Measurements from ENCODE around the gene LOXL1.

Gene LOXL1

DNA sequence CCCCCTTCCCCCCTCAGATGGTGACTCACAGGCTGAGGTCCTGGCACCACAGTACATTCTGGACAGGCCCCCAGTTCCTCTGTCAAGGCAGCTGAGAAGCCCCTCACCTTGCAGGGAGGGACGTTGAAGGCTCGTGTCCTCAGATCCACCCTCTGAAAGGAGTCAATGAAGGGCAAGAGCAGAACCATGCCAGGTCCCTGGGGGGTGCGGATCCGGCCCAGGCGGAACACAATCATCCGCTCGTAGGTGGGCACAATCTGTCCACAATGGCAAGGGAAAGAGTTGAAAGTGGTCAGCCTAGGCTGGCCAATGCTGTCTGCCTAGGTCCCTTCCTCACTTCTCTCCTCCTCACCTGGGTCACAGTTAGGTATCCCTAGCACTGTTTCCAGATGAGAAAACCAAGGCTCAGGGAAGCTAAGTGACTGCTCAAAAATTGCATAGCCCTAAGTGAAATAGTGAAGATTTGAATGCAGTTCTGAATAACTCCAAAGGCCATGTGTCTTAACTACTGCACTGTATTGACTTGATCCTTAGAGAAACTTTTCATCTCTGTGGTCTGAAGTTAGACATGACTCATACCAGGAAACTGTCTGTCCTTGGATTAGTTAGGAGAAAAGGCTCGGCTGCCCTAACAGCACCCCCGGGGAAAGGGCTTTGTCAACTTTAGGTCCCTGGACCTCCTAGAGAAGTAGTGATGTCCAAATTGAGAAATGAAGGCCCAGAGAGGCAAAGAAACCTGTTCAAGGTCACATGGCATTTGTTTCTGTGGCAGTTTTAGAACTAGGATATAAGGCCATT is 62.9 kb downstream of the LOXL1 start:
- in situ Hi-C loops (cut with HindIII; ENCODE audit: low sequenced_read_pairs) = no loop called here

DNA sequence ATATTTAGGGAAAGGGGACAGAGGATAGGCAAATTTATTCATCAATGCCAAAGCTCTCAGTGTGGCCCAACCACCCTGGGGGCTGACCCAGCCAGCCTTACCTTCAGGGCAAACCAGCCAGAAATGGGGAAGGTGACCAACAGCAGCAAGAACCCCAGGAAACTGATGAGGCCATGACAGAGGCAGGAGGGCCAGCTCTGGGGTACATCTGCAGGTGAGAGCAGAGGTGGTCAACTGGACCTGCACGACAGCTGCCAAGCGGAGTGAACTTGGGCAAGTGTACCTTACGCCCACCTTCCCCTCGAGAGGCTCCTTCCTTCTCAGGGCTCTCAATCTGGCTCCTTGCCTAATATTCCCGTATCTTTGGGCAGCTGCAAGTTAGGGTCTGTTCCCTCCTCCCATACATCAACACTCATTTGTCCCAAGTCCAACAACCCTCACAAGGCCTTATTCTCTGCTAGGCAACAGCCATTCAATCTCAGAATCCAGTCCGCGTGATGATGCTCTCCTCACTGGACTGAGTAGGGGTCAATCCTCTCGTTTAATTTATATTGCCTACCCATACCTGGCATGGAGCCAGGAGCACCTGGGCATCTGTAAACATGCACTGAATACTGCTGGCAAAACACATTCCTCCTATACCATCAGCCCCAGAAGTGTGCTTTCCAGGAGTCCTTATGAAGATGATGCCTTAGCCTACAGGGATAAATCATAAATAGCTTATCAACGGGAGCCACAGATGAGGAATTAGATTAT is 64.2 kb downstream of the LOXL1 start:
- in situ Hi-C loops (cut with HindIII; ENCODE audit: low sequenced_read_pairs) = loop anchor here (5.0 kb wide), 1 partner anchor 57 kb away; no protein-coding TSS in a partner anchor

DNA sequence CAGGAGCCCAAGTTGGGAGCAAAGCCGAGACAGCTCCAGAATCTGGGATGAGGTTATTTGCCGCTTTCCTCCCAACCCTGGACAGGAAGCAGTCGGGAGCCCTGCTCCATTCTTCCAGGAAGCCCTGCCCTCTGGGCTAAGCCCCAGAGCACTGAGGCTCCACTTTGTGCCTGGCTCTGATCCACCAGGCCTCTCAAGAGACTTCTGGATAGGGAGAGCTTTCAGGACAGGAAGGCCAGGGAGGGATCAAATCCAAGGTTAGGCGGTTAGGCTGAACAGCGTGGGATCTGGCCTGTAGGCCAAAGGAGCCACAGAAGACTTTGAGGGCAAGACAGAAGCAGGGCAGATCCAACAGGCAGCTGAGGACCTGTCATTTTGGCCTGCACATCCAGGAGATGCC is 65.0 kb downstream of the LOXL1 start:
- in situ Hi-C loops (cut with HindIII; ENCODE audit: low sequenced_read_pairs) = loop anchor here (5.0 kb wide), 1 partner anchor 56 kb away; no protein-coding TSS in a partner anchor

DNA sequence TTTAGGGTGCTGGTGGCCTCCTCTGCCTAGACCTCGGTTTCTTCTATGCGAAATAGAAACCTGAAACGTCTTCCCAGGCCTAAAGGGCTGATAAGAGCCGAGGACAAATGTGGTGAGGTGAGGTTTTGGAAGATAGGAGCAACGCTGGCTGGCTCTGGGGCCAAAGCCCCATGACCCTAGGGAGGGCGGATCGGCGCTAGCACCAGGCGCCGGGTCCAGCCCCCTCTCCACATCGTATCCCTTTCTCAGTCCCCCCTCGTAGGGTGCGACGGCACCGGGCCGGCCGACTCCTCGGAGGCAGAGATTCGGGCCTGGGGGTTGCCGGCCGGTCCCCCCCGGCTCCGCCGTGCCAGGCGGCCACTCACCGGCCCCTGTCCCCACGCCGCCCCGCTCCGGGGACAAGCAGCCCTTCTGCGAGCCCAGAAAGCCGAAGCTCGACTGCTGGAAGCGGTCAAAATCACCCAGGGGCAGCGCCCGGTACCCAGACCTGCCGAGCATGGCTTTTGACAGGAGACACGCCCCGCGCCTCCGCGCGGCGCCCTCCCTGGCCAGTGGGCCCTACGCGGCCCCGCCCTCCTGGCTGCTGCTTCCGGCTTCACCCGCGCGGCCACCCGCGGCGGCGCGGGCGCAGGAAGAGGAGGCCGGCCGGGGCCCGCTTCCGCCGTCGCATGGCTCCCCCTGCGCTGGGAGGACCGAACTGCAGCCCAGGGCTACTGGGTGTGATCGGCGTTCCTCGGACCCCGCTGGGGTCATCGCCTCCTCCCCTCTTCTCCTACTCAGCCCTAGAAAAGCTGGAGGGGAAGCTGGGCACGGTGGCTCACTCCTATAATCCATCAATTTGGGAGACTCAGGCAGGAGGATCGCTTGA is 65.7 kb downstream of the LOXL1 start, which contains the start of gene STOML1:
Gene STOML1 (minus strand): TSS at position 570 of the 868 bp plus-strand sequence. CDS start 72 bp downstream, at position 498.
- in situ Hi-C loops (cut with HindIII; ENCODE audit: low sequenced_read_pairs) = loop anchor here (5.0 kb wide), 1 partner anchor 55 kb away; no protein-coding TSS in a partner anchor

DNA sequence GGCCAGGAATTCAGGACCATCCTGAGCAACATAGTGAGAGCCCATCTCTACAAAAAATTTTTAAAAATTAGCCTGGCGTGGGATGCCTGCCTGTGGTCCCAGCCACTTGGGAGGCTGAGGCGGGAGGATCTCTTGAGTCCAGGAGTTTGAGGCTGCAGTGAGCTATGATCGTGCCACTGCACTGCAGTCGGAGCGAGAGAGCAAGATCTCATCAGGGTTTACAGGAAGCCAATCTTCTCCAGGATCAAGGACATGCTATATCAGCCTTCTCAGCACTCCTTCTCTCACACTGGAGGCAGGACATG is 66.3 kb downstream of the LOXL1 start:
- in situ Hi-C loops (cut with HindIII; ENCODE audit: low sequenced_read_pairs) = loop anchor here (5.0 kb wide), 1 partner anchor 55 kb away; no protein-coding TSS in a partner anchor

DNA sequence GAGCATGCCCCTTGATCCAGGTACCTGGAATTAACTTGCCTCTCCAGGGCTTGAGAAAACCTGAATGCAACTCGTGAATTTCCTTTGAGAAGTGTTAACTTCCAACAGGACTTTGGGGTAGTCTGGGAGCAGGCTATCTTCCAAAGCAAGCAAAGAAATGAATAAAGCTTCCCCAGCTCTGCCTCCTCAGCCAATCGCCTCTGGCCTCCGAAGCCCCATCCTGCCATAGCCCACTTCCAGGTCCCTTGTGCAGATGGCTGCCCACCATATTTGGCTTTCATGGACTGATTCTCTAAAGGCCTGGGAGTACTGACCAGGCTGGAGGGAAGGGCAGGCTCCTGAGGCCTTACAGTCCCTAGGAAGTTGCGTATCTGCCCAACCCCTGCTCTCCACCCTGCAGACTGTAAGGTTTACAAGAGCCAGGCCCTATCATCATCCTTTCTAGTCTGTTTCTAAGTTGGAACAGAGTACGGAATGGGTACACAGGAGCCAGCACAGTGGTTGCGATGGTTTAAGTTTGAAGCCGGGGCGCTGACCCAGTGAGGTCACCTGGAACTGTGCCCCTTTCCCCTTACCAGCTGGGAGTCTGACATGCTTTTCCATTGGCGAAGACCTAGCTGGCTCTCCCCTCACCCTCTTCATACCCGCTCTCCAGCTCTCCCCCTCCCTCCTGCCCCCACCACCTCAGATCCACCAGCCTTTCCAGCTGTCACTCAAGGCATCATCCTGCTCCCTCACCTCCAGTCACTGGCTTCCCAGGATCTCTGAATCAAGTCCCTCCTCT is 67.1 kb downstream of the LOXL1 start:
- in situ Hi-C loops (cut with HindIII; ENCODE audit: low sequenced_read_pairs) = loop anchor here (5.0 kb wide), 1 partner anchor 54 kb away; no protein-coding TSS in a partner anchor

DNA sequence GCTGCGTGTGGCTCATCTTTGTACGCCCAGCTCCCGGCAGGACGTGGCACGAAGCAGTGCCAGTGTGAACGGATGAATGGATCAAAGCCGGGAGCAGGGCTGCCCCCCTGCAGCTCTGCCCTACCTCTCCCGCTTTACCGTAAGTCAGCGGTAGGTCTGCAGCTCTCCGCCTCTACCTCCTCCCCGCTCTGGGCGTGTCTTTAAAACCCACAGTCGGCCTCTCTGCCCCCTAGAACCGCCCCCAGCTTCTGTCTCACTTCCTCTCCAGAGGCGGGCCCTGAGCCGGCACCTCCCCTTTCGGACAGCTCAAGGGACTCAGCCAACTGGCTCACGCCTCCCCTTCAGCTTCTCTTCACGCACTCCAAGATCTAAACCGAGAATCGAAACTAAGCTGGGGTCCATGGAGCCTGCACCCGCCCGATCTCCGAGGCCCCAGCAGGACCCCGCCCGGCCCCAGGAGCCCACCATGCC is 68.2 kb downstream of the LOXL1 start, which contains the start of gene PML:
Gene PML (plus strand): TSS at position 304 of the 471 bp plus-strand sequence. CDS start 97 bp downstream, at position 401.
- in situ Hi-C loops (cut with HindIII; ENCODE audit: low sequenced_read_pairs) = loop anchor here (5.0 kb wide), 1 partner anchor 53 kb away; no protein-coding TSS in a partner anchor

DNA sequence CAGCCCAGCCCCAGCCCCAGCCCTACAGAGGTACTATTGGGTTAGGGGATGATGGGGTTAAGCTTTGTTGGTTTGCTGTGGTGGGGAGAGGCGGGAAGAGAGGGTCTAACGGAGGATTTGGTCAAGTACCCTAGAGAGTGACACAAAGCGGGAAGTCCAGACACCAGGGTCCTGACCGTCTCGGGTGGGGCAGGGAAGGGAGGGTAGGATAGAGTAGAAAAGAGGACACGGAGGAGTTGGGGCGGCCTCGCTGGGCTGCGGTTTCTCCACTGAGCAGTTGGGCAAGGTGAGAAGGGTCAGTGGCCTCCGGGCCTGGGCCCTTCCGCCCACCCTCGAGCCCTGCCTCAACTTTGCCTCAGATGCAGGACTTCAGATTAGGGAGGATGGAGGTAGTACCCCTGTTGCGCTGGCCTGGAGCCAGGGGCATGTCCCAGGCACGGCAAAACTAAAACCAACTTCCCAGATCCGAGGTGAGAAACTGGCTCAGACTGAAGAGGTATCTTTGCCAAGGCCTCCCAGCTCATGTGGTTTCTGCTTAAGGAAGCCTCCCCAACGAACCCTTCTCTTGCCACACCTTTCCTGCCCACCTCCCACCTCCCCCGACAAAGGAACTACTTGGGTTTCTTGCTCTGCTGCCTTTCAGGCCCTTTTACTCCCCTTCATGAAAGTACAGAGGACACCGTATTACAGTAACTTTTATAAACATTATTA is 68.8 kb downstream of the LOXL1 start:
- in situ Hi-C loops (cut with HindIII; ENCODE audit: low sequenced_read_pairs) = loop anchor here (5.0 kb wide), 1 partner anchor 52 kb away; no protein-coding TSS in a partner anchor

DNA sequence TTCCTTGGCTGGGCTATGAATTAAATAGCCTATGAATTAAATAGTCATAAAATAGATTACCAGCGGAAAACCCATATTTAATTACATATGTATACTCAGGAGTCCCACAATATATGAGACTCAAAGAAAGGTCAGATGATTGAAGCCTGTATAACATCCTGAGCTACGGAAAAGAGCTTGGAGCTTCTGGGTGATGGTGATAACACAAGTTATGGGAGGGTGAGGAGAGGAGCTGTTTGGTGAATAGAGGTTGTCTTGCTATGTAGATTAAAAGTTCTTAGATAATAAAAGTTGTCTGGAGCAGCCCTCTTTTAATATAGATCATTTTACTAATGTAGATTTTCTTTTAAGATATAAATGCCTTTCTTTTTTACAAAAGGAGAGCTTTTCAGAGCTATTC is 70.0 kb downstream of the LOXL1 start:
- in situ Hi-C loops (cut with HindIII; ENCODE audit: low sequenced_read_pairs) = no loop called here

DNA sequence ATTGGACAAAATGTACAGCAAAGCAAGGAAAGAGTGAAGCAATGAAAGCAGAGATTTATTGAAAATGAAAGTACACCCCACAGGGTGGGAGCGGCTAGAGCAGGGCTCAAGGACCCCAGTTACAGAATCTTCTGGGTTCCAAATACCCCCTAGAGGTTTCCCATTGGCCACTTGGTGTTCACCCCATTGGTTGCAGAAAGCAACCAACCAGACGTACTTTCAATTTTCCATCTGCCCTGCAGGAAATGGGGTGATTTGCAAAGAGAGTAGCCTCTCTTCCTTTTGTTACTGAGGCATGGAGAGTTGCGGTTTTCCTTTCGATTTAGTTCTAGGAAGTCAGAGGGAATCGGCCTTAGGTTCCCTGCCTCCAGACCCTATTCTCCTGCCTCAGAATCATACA is 70.7 kb downstream of the LOXL1 start:
- in situ Hi-C loops (cut with HindIII; ENCODE audit: low sequenced_read_pairs) = no loop called here

DNA sequence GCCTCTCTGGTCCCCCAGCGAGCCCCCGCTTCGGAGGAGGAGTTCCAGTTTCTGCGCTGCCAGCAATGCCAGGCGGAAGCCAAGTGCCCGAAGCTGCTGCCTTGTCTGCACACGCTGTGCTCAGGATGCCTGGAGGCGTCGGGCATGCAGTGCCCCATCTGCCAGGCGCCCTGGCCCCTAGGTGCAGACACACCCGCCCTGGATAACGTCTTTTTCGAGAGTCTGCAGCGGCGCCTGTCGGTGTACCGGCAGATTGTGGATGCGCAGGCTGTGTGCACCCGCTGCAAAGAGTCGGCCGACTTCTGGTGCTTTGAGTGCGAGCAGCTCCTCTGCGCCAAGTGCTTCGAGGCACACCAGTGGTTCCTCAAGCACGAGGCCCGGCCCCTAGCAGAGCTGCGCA is 71.7 kb downstream of the LOXL1 start:
- in situ Hi-C loops (cut with HindIII; ENCODE audit: low sequenced_read_pairs) = no loop called here

All from endothelial cell of hepatic sinusoid (primary cell).